ENCODE data around the gene DLG2. TPM values are rescaled to one million over a fixed set of nuclear protein-coding genes. Genes with fewer than 3 reads are reported as not detected.

DLG2 gene
- total RNA-seq, 4 donors from 2014 or later = 1.3 to 4.7 (median 2.4) TPM

GRCh38 chr11:83982825-83983224, 1644.3 kb downstream of the DLG2 start:
- ATAC-seq = no peak
- Histone ChIP-seq H3K9me3 (no peaks in the 10 kb centered on the region), H3K4me3 (no peak overlapping the region), H3K36me3 (no peaks in the 10 kb centered on the region), H3K27me3 (no peaks in the 10 kb centered on the region), H3K4me1 (no peaks in the 10 kb centered on the region), H3K27ac (no peak overlapping the region)
- DNase-seq = no peak
- intact Hi-C loops (cut with DNase I; ENCODE audit: low total_unique reads) (no loop called here), in situ Hi-C loops (cut with MboI; ENCODE audit: low sequenced_read_pairs in 4 of 4) (no loop called here)
- TF ChIP-seq, protein P1, sequence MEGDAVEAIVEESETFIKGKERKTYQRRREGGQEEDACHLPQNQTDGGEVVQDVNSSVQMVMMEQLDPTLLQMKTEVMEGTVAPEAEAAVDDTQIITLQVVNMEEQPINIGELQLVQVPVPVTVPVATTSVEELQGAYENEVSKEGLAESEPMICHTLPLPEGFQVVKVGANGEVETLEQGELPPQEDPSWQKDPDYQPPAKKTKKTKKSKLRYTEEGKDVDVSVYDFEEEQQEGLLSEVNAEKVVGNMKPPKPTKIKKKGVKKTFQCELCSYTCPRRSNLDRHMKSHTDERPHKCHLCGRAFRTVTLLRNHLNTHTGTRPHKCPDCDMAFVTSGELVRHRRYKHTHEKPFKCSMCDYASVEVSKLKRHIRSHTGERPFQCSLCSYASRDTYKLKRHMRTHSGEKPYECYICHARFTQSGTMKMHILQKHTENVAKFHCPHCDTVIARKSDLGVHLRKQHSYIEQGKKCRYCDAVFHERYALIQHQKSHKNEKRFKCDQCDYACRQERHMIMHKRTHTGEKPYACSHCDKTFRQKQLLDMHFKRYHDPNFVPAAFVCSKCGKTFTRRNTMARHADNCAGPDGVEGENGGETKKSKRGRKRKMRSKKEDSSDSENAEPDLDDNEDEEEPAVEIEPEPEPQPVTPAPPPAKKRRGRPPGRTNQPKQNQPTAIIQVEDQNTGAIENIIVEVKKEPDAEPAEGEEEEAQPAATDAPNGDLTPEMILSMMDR (IDR thresholded peaks at IDR 0.05 in 4 of 5, conservative IDR thresholded peaks at IDR 0.05 in 1 of 5) = no peak
- no peak for TF ChIP-seq POLR2A (IDR thresholded peaks at IDR 0.05)

GRCh38 chr11:83979593-83979992, 1647.6 kb downstream of the DLG2 start:
- Histone ChIP-seq H3K27me3 (no peaks in the 10 kb centered on the region), H3K4me1 (no peaks in the 10 kb centered on the region), H3K36me3 (no peaks in the 10 kb centered on the region), H3K27ac (no peak overlapping the region), H3K9me3 (no peaks in the 10 kb centered on the region), H3K4me3 (no peak overlapping the region)
- in situ Hi-C loops (cut with MboI; ENCODE audit: low sequenced_read_pairs in 4 of 4) = no loop called here
- intact Hi-C loops (cut with DNase I; ENCODE audit: low total_unique reads) = no loop called here
- TF ChIP-seq POLR2A (IDR thresholded peaks at IDR 0.05) = no peak
- TF ChIP-seq, protein P1 (IDR thresholded peaks at IDR 0.05 in 4 of 5, conservative IDR thresholded peaks at IDR 0.05 in 1 of 5) = no peak
- DNase-seq (no peak), ATAC-seq (no peak)

DNA sequence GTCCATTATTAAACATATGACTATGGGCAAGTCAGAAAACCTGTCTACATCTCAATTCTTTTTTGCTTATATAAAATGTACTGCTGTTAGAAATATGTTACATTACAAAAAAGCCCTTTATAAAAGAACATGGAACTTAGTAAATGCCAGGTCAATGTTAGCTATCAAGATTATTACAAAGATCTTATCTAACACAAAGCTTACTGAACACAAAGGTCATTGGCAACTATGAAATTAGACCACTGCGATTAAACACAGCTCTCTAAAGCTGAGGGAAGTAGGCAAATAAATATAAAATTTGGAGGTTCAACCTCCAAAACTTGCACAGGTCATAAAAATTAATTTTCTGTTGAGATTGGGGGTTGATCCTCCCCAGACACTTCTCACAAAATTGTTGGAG, 1648.2 kb downstream of the DLG2 start:
- intact Hi-C loops (cut with DNase I; ENCODE audit: low total_unique reads) = no loop called here
- in situ Hi-C loops (cut with MboI; ENCODE audit: low sequenced_read_pairs in 4 of 4) = no loop called here
- H3K9me3 ChIP-seq = no peaks in the 10 kb centered on the region
- DNase-seq (no peak), ATAC-seq (no peak)
- TF ChIP-seq, protein P1 (IDR thresholded peaks at IDR 0.05 in 4 of 5, conservative IDR thresholded peaks at IDR 0.05 in 1 of 5) = no peak
- TF ChIP-seq POLR2A (IDR thresholded peaks at IDR 0.05) = no peak
- no peaks in the 10 kb centered on the region for H3K4me1 ChIP-seq
- H3K27ac ChIP-seq = no peak overlapping the region
- H3K27me3 ChIP-seq = no peaks in the 10 kb centered on the region
- no peak overlapping the region for H3K4me3 ChIP-seq
- H3K36me3 ChIP-seq = no peaks in the 10 kb centered on the region

DNA sequence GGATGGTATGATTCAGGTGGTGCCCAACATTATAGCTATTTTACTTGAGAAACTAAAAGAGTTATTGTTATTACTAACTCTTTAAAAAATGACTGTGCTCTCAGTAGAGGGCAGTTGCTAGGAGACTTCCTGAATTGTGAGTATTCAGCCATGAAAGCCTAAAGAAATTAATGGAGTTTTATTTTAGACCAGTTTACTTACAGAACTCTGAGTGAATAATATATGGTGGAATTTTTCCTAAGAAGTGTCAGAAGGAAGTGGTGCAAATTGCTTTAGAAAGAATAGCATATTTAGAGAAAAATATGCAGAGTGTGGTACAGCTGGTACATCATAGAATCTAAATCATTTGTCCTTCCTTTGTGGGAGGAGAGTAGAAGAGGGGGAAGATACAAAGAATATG, 1651.1 kb downstream of the DLG2 start:
- Histone ChIP-seq H3K4me1 (no peaks in the 10 kb centered on the region), H3K27me3 (no peaks in the 10 kb centered on the region), H3K36me3 (no peaks in the 10 kb centered on the region), H3K4me3 (no peak overlapping the region), H3K27ac (no peak overlapping the region), H3K9me3 (no peaks in the 10 kb centered on the region)
- in situ Hi-C loops (cut with MboI; ENCODE audit: low sequenced_read_pairs in 4 of 4) (no loop called here), intact Hi-C loops (cut with DNase I; ENCODE audit: low total_unique reads) (no loop called here)
- TF ChIP-seq, protein P1 (IDR thresholded peaks at IDR 0.05 in 4 of 5, conservative IDR thresholded peaks at IDR 0.05 in 1 of 5) = no peak
- no peak for TF ChIP-seq POLR2A (IDR thresholded peaks at IDR 0.05)
- DNase-seq (no peak), ATAC-seq (no peak)

GRCh38 chr11:83972536-83972935, 1654.6 kb downstream of the DLG2 start:
- no peaks in the 10 kb centered on the region for H3K36me3 ChIP-seq
- intact Hi-C loops (cut with DNase I; ENCODE audit: low total_unique reads) = no loop called here

More at GRCh38 chr11:83972536-83972935, 1654.6 kb downstream of the DLG2 start:
- in situ Hi-C loops (cut with MboI; ENCODE audit: low sequenced_read_pairs in 4 of 4) = no loop called here
- Histone ChIP-seq H3K4me3 (no peak overlapping the region), H3K27me3 (no peaks in the 10 kb centered on the region), H3K27ac (no peak overlapping the region), H3K4me1 (no peaks in the 10 kb centered on the region), H3K9me3 (no peaks in the 10 kb centered on the region)
- no peak for ATAC-seq
- TF ChIP-seq, protein P1 (IDR thresholded peaks at IDR 0.05 in 4 of 5, conservative IDR thresholded peaks at IDR 0.05 in 1 of 5) = no peak
- no peak for TF ChIP-seq POLR2A (IDR thresholded peaks at IDR 0.05)
- no peak for DNase-seq
